NOMO-1 treated with DMSO at 0.1 percent for 48 hours (cell line): ENCODE results near the gene CDAN1.
"Not testable (repeated sequence)": the region's sequence is repeated elsewhere in the genome, so short reads cannot be mapped to it uniquely, and the experiment has no call there.

Source experiments
- DNase-seq: peaks from one replicate; lab custom pipeline; 2025; ENCODE audit not compliant: unreplicated experiment; lab: John Stamatoyannopoulos, UW

The CDAN1 gene, protein sequence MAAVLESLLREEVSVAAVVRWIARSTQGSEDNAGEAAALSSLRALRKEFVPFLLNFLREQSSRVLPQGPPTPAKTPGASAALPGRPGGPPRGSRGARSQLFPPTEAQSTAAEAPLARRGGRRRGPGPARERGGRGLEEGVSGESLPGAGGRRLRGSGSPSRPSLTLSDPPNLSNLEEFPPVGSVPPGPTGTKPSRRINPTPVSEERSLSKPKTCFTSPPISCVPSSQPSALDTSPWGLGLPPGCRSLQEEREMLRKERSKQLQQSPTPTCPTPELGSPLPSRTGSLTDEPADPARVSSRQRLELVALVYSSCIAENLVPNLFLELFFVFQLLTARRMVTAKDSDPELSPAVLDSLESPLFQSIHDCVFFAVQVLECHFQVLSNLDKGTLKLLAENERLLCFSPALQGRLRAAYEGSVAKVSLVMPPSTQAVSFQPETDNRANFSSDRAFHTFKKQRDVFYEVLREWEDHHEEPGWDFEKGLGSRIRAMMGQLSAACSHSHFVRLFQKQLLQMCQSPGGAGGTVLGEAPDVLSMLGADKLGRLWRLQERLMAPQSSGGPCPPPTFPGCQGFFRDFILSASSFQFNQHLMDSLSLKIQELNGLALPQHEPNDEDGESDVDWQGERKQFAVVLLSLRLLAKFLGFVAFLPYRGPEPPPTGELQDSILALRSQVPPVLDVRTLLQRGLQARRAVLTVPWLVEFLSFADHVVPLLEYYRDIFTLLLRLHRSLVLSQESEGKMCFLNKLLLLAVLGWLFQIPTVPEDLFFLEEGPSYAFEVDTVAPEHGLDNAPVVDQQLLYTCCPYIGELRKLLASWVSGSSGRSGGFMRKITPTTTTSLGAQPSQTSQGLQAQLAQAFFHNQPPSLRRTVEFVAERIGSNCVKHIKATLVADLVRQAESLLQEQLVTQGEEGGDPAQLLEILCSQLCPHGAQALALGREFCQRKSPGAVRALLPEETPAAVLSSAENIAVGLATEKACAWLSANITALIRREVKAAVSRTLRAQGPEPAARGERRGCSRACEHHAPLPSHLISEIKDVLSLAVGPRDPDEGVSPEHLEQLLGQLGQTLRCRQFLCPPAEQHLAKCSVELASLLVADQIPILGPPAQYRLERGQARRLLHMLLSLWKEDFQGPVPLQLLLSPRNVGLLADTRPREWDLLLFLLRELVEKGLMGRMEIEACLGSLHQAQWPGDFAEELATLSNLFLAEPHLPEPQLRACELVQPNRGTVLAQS

DNA sequence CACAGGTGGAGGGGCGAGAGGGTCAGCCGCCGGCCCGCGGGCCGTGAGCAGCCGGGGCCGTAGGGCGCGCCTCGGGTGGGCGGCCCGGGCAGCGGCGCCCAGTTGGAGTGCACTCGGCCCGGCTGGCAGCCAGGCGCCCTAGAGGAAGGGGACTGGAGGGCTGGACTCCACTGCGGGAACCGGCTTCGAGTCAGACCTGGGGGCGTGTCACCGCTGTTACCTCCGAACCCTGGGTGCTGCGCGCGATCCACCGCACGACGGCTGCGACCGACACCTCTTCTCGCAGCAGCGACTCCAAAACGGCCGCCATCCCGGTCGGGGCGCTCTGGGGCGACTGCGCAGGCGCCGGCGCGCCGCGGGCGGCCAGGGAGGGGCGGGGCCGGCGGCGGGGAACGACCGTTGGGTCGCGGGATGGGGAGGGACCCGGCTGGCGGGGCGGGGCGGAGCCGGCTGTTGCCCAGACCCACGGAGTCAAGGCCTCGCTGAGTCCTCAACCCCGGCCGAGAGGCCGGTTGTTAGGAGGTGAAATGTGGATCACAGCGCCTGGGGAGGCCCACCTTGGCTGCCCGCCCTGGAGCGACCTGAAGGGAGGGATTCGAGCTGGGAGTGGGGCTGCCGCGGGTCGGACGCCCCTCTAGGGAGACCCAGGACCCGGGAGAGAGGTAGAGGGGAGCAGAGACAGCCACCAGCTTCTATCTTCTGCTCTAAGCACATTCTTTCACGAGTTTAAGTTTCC, at the start of gene CDAN1:
Gene CDAN1 (minus strand): TSS at position 336 of the 736 bp plus-strand sequence. CDS start 26 bp downstream, at position 310.
- peak; percentile 81 for DNase-seq

DNA sequence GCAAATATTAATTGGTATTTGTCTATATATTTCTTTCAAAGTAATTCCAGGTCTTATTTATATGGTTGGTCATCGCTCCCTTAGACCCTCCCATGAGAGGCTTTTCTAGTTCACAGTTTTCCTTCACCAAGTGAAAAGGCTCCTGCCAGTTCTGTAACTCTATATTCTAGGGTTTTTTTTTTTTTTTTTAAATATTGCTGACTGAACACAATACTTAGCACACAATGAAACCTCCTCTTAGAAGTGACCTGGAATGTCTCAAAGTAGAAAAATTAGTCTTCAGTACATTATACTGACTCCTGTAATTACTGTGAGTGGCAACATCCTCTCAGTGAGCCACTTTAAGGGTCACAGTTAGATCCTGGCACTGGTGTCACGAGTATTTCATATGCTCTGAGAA, 48.6 kb upstream of the CDAN1 start:
- DNase-seq, result no peak

DNA sequence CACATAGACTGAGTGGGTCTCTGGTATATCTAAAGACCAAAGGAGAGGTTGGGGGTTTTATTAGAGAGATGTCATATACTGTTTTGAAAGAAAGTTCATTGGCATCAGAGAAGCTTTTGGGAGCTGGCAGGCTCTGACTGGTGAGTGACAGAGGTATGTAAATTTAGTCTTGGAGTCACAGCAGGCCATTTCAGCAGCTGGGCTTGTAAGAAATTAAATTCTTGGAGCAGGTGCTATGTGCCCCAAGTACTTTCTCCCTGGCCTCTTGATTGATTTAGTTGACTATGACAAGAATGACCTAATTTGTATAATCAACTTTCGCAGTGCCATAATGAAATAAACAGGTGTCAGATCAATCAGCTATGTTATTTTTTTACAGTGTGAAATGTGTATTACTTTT, 47.8 kb upstream of the CDAN1 start:
- no peak for DNase-seq

DNA sequence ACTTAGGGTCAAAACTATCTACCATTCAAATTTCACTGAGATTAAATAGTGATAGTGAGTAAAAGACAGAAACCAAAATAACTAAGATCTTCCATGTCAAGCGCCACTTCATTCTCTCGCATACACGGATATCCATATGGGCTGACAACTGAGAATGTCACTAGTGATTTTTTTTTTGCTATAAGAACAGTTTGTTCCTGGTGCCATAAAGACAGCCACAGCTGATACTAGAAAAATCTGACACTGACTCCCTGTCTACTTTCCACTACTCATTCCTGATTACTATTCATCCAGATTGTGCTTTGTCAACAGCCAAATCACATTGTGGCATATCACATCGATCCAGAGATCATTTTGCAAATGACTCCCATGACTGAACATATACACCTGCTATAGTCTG, 45.8 kb upstream of the CDAN1 start:
- no peak for DNase-seq

DNA sequence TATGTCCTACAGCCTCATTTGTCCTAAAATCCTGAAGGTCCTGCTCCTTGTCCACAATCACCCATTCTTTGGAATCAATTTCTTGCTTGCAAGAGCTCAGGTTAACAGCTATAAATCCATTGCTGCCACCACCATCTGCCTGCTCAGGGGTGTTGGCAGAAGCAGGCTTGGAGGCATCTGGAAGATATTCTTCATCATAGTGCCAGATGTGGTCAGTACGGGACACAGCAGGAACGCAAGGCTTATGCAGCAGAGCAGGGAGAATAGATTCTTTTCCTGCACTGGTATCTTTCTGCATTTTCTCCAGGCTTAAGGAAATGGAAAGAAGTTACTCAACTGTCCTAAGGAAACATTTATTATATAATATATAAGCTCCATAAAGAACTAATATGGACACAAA, 38.5 kb upstream of the CDAN1 start:
- DNase-seq, result no peak

DNA sequence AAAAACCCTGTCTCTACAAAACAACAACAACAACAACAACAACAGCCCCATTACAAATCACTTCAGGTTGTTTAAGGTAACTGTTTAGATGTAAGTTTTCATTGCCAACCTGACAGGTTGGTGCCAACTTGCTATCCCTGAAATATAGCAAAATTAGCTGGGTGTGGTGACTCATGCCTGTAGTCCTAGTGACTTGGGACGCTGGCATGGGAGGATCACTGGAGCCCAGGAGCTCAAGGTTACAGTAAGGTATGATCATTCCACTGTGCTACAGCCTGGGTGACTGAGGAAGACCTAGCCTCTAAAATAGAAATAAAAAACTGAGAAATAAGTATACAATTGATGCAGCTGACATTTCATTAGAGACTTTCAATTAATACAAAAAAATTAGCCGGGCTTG, 36.0 kb upstream of the CDAN1 start:
- no peak for DNase-seq

DNA sequence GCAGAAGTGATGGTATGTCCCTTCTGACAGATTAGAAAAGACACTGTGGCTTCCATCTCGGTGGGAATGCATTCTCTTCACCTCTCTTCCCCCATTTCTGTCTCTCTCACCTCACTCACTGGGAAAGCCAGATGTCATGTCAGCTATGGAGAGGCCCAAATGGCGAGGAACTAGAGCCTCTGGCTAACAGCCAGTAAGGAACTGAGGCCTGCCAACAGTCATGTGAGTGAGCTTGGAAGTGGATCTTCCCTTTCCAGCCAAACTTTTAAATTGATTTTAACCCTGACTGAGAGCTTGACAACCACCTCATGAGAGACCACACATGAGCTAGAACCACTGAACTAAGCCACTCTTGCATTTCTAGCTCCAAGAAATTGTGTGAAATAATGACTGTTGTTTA, 35.2 kb upstream of the CDAN1 start:
- DNase-seq, result no peak

DNA sequence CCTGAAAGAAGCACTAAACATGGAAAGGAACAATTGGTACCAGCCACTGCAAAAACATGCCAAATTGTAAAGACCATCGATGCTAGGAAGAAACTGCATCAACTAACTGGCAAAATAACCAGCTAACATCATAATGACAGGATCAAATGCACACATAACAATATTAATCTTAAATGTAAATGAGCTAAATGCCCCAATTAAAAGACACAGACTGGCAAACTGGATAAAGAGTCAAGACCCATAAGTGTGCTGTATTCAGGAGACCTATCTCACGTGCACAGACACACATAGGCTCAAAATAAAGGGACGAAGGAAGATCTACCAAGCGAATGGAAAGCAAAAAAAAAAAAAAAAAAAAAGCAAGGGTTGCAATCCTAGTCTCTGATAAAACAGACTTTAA, 29.2 kb upstream of the CDAN1 start:
- DNase-seq, result not testable (repeated sequence)

DNA sequence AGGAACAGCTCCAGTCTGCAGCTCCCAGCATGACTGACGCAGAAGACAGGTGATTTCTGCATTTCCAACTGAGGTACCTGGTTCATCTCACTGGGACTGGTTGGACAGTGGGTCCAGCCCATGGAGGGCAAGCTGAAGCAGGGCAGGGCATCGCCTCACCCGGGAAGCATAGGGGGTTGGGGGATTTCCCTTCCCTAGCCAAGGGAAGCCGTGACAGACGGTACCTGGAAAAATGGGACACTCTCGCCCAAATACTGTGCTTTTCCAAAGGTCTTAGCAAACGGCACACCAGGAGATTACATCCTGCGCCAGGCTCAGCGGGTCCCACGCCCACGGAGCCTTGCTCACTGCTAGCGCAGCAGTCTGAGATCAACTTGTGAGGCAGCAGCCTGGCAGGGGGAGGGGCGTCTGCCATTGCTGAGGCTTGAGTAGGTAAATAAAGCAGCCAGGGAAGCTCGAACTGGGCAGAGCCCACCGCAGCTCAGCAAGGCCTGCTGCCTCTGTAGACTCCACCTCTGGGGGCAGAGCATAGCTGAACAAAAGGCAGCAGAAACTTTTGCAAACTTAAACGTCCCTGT, 27.3 kb upstream of the CDAN1 start:
- not testable (repeated sequence) for DNase-seq

DNA sequence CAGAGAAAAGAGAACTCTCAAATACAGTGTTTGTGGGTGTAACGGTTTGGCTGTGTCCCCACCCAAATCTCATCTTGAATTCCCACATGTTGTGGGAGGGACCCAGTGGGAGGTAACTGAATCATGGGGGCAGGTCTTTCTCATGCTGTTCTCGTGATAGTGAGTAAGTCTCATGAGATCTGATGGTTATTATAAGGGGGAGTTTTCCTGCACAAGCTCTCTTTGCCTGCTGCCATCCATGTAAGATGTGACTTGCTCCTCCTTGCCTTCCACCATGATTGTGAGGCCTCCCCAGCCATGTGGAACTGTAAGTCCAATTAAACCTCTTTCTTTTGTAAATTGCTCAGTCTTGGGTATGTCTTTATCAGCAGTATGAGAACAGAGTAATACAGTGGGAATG, 24.9 kb upstream of the CDAN1 start:
- not testable (repeated sequence) for DNase-seq

DNA sequence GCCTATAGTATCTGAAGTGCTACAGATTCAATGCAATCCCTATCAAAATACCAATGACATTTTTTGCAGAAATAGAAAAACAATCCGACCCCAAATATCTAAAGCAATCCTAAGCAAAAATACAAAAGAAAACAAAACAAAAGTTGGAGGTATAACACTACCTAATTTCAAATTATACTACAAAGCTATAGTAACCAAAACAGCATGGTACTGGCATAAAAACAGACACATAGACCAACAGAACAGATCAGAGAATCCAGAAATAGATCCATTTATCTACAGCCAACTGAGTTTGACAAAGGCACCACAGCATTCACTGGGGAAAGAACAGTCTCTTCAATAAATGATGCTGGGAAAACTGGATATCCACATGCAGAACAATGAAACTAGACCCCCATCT, 23.8 kb upstream of the CDAN1 start:
- no peak for DNase-seq

DNA sequence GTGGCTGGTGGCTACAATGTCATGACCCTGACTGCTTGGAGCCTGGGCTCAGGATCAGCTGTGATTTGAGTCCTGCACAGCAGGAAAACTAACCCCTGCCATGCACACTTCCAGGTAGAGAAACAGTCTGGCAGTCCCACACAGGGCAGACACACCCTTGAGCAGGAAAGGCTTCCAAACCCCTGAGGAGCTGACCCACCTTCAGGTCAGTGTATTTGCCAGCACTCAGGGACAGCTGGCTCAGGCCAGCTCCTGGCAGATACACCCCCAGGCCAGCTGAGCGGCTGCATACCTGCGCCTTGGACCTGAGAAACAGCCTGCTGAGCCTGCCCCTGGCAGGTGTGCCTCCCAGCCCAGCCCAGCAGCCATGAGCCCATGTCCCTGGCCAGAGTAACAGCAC, 22.2 kb upstream of the CDAN1 start:
- no peak for DNase-seq

DNA sequence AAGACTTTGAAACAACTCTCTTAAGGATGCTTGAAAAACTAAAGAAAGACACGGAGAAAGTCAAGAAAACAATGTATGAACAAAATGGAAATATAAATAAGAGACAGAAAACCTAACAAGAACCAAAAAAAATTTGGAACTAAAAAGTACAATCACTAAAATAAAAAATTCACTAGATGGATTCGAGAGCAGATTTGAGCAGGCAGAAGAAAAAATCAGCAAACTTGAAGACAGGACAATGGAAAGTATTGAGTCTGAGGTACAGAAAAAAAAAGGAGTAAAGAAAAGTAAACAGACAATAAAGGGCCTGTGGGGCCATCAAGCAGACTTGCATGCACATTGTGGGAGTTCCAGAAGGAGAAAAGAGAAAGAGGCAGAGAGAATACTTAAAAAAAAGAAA, 13.4 kb upstream of the CDAN1 start:
- DNase-seq, result no peak

DNA sequence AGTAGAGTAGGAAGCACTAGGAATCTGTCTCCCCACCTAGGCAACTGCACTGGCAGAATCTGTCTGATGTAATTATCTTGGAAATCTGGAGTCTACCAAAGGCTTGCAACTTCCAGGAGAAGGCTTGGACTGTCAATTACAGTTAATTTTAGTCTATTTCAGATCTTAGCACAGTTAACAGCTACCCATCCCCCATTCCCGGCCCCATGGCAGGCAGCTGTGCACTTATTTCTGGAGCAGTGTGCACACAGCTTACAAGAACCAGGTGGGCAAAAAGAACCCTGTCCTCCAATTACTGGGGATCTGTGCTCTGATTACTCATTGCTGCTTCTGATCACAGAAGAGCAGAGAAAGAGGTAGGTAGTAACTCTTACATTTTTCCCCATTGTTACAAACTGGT, 12.3 kb upstream of the CDAN1 start:
- DNase-seq, result no peak

DNA sequence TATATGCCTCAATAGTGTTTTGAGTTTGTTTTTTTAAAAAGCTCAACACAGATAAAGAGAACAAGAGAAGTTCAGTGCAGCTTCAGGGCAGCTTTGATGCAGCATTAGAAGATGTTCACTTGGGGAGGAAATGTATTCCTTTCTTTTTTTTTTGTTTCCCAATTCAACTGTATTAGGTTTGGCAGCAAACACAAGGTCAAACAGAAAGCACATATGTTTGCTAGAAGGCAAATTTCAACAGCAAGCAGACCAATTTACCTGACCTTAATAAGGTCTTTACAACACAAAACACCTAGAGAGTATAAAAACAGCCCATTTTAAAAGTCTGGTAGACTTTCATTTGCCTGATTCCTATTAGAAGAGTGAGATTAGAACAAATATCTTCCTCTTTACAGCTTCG, 7.3 kb upstream of the CDAN1 start:
- DNase-seq, result no peak

DNA sequence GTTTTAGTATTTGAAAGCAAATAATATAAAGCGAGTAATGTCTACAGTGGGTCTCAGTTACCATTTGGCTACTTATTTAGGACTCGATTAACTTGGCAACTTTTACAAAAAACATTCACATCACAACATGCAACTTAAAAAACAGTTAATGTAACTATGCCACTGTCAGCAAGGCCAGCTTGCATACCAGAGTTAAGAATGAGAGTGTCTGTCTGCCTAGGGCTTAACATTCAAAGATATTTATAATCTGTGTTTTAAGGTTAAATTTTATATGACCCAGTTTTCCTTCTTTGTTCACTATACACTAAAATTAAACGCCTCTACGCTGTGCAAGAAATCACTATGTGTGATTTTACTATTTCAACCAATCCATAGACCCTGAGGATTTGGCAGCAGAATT, 5.2 kb upstream of the CDAN1 start:
- no peak for DNase-seq

DNA sequence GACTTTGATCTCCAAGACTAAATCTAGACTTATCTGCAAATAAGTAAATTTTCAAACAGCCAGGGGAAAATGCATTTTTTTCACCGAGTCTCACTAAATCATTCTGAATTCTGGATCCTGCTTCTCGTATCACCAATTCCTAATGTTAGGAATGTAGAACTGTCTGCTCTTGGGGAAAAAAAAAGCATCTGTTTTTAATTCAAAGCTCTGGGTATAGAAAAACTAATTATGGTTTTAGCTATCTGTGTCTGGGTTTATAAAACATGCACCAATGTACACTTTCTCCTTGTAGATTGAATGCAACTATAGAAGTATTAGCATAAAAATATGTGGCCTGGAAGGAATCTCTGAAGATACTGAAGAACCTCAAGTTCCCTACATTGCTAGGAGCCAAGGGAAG, 4.8 kb upstream of the CDAN1 start:
- DNase-seq, result no peak

DNA sequence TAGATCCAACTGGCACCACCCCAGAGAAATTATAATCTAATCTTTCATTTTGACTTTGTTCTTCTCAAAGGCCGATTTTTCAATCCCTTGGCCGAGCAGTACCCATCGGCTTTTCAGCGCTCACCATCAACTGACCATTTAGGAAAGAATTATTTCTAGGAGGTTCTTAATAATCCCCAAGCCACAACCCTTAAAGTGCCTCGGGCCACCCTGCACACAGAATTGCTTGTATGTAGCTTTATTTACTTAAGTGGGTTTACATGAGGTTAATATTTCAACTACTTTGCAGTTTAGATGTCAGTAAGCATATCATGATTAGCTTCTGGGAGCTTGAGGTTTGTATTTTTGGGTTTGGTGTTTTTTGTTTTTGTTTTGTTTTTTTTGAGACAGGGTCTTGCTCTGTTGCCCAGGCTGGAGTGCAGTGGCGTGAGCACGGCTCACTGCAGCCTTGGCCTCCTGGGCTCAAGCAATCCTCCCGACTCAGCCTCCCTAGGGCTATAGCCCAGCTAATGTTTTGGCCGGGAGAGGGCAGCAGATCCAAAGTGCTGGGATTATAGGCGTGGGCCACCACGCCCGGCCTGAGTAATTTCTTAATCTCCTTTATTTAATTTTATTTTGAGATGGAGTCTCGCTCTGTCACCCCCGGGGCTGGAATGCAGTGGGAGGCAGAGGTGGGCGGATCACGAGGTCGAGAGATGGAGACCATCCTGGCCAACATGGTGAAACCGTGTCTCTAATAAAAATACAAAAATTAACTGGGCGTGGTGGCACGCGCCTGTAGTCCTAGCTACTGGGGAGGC, 801 bp upstream of the CDAN1 start:
- peak; percentile 19 for DNase-seq

DNA sequence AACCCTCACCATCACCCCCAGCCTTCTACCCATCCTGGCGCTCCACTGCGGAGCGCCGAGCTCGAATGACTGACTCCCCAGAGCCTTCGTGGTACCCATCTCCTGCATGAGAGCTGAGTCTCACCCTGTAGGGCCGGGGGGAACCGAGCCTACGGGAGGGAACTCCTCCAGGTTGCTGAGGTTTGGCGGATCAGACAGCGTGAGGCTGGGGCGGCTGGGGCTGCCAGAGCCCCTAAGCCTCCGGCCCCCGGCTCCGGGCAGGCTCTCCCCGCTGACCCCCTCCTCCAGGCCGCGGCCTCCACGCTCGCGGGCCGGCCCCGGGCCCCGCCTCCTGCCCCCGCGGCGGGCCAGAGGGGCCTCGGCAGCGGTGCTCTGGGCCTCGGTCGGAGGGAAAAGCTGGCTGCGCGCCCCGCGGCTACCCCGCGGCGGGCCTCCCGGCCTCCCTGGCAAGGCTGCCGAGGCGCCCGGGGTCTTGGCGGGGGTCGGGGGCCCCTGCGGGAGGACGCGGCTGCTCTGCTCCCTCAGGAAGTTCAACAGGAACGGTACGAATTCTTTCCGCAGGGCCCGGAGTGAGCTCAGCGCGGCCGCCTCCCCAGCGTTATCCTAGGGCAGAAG, 643 bp downstream of the CDAN1 start:
- no peak for DNase-seq
